Measurements from ENCODE around the gene DCST1.

Gene DCST1

GRCh38 chr1:155052439-155053395, 19.1 kb downstream of the DCST1 start:
- Mint-ChIP-seq H3K27ac (peak overlapping the region; percentile 70), H3K9me3 (no peaks in the 10 kb centered on the region), H3K4me3 (peak overlapping the region; percentile 88), H3K27me3 (ENCODE audit: low read depth) (no peaks in the 10 kb centered on the region), H3K36me3 (ENCODE audit: low read depth) (peaks cover 3% of the 10 kb centered on the region), H3K4me1 (ENCODE audit: low read depth) (peaks cover 19% of the 10 kb centered on the region)
- DNase-seq (ENCODE audit: low spot score) = peak; percentile 20

- Mint-ChIP-seq H3K4me3 (peak overlapping the region; percentile 88), H3K27ac (no peak overlapping the region), H3K9me3 (no peaks in the 10 kb centered on the region), H3K27me3 (ENCODE audit: low read depth) (no peaks in the 10 kb centered on the region), H3K36me3 (ENCODE audit: low read depth) (peaks cover 3% of the 10 kb centered on the region), H3K4me1 (ENCODE audit: low read depth) (peaks cover 19% of the 10 kb centered on the region)
- no peak for DNase-seq (ENCODE audit: low spot score)
Observed at GRCh38 chr1:155053531-155054105, 20.0 kb downstream of the DCST1 start.

- Mint-ChIP-seq H3K36me3 (ENCODE audit: low read depth) (peaks cover 3% of the 10 kb centered on the region), H3K4me1 (ENCODE audit: low read depth) (peaks cover 19% of the 10 kb centered on the region), H3K27me3 (ENCODE audit: low read depth) (no peaks in the 10 kb centered on the region), H3K4me3 (no peak overlapping the region), H3K9me3 (no peaks in the 10 kb centered on the region), H3K27ac (no peak overlapping the region)
- DNase-seq (ENCODE audit: low spot score) = no peak
Observed at GRCh38 chr1:155057104-155057503, 23.5 kb downstream of the DCST1 start.

- no peak overlapping the region for H3K27ac Mint-ChIP-seq
- no peak for DNase-seq (ENCODE audit: low spot score)
- H3K9me3 Mint-ChIP-seq = no peaks in the 10 kb centered on the region
- H3K36me3 Mint-ChIP-seq (ENCODE audit: low read depth) = peaks cover 3% of the 10 kb centered on the region
- H3K27me3 Mint-ChIP-seq (ENCODE audit: low read depth) = no peaks in the 10 kb centered on the region
- peaks cover 16% of the 10 kb centered on the region for H3K4me1 Mint-ChIP-seq (ENCODE audit: low read depth)
- no peak overlapping the region for H3K4me3 Mint-ChIP-seq
Observed at GRCh38 chr1:155057788-155058211, 24.2 kb downstream of the DCST1 start.

- Mint-ChIP-seq H3K36me3 (ENCODE audit: low read depth) (no peaks in the 10 kb centered on the region), H3K4me1 (ENCODE audit: low read depth) (peaks cover 22% of the 10 kb centered on the region), H3K9me3 (no peaks in the 10 kb centered on the region), H3K27me3 (ENCODE audit: low read depth) (no peaks in the 10 kb centered on the region), H3K4me3 (no peak overlapping the region), H3K27ac (no peak overlapping the region)
- DNase-seq (ENCODE audit: low spot score) = no peak
Observed at GRCh38 chr1:155060736-155061135, 27.1 kb downstream of the DCST1 start.

GRCh38 chr1:155061381-155062150, 27.9 kb downstream of the DCST1 start:
- no peak overlapping the region for H3K27ac Mint-ChIP-seq
- peak; percentile 86 for DNase-seq (ENCODE audit: low spot score)
- no peaks in the 10 kb centered on the region for H3K9me3 Mint-ChIP-seq

GRCh38 chr1:155062151-155062686, 28.6 kb downstream of the DCST1 start:
- Mint-ChIP-seq H3K4me3 (peak overlapping the region; percentile 85), H3K27ac (no peak overlapping the region), H3K36me3 (ENCODE audit: low read depth) (no peaks in the 10 kb centered on the region), H3K27me3 (ENCODE audit: low read depth) (no peaks in the 10 kb centered on the region), H3K4me1 (ENCODE audit: low read depth) (peaks cover 25% of the 10 kb centered on the region), H3K9me3 (no peaks in the 10 kb centered on the region)
- no peak for DNase-seq (ENCODE audit: low spot score)

More at GRCh38 chr1:155061381-155062150, 27.9 kb downstream of the DCST1 start:
- Mint-ChIP-seq H3K36me3 (ENCODE audit: low read depth) (no peaks in the 10 kb centered on the region), H3K4me1 (ENCODE audit: low read depth) (peaks cover 22% of the 10 kb centered on the region), H3K4me3 (no peak overlapping the region), H3K27me3 (ENCODE audit: low read depth) (no peaks in the 10 kb centered on the region)

- Mint-ChIP-seq H3K9me3 (no peaks in the 10 kb centered on the region), H3K4me1 (ENCODE audit: low read depth) (peaks cover 25% of the 10 kb centered on the region), H3K27ac (no peak overlapping the region), H3K4me3 (peak overlapping the region; percentile 85), H3K27me3 (ENCODE audit: low read depth) (no peaks in the 10 kb centered on the region), H3K36me3 (ENCODE audit: low read depth) (peaks cover 2% of the 10 kb centered on the region)
- peak; percentile 69 for DNase-seq (ENCODE audit: low spot score)
Observed at GRCh38 chr1:155062702-155063411, 29.2 kb downstream of the DCST1 start.

- Mint-ChIP-seq H3K4me3 (peak within 1 kb of the TSS; percentile 92), H3K4me1 (ENCODE audit: low read depth) (peaks cover 25% of the 10 kb centered on the region), H3K36me3 (ENCODE audit: low read depth) (peaks cover 5% of the 10 kb centered on the region), H3K27me3 (ENCODE audit: low read depth) (no peaks in the 10 kb centered on the region), H3K9me3 (no peaks in the 10 kb centered on the region), H3K27ac (peak within 1 kb of the TSS; percentile 60)
- peak; percentile 83 for DNase-seq (ENCODE audit: low spot score)
Observed at GRCh38 chr1:155063550-155064110, 30.0 kb downstream of the DCST1 start, which contains the start of gene EFNA4. Gene EFNA4, plus strand, starts transcription at chr1:155063740. Its CDS starts 84 bp downstream, at chr1:155063824.

GRCh38 chr1:155064111-155064831, 30.6 kb downstream of the DCST1 start:
- H3K4me3 Mint-ChIP-seq = peak overlapping the region; percentile 92
- peak overlapping the region; percentile 60 for H3K27ac Mint-ChIP-seq
- no peak for DNase-seq (ENCODE audit: low spot score)
- peaks cover 25% of the 10 kb centered on the region for H3K4me1 Mint-ChIP-seq (ENCODE audit: low read depth)
- H3K9me3 Mint-ChIP-seq = no peaks in the 10 kb centered on the region
- H3K36me3 Mint-ChIP-seq (ENCODE audit: low read depth) = peaks cover 6% of the 10 kb centered on the region
- no peaks in the 10 kb centered on the region for H3K27me3 Mint-ChIP-seq (ENCODE audit: low read depth)

- Mint-ChIP-seq H3K36me3 (ENCODE audit: low read depth) (peaks cover 8% of the 10 kb centered on the region), H3K9me3 (no peaks in the 10 kb centered on the region), H3K4me3 (peak overlapping the region; percentile 92), H3K27ac (no peak overlapping the region), H3K4me1 (ENCODE audit: low read depth) (peaks cover 25% of the 10 kb centered on the region), H3K27me3 (ENCODE audit: low read depth) (no peaks in the 10 kb centered on the region)
- DNase-seq (ENCODE audit: low spot score) = no peak
Observed at GRCh38 chr1:155064832-155065429, 31.3 kb downstream of the DCST1 start.

GRCh38 chr1:155066777-155067176, 33.2 kb downstream of the DCST1 start:
- H3K4me3 Mint-ChIP-seq = no peak overlapping the region
- no peaks in the 10 kb centered on the region for H3K9me3 Mint-ChIP-seq
- no peak overlapping the region for H3K27ac Mint-ChIP-seq
- DNase-seq (ENCODE audit: low spot score) = no peak
- peaks cover 27% of the 10 kb centered on the region for H3K4me1 Mint-ChIP-seq (ENCODE audit: low read depth)
- H3K36me3 Mint-ChIP-seq (ENCODE audit: low read depth) = peaks cover 10% of the 10 kb centered on the region
- H3K27me3 Mint-ChIP-seq (ENCODE audit: low read depth) = no peaks in the 10 kb centered on the region

Data from T-helper 2 cell treated with Interferon-gamma antibody and Interleukin-4, amounts not matched to agents 5 μg/mL and 100 μg/mL, for 36 hours (primary cell).